ENCODE results near the gene MAGEB2.

MAGEB2 gene

GRCh38 chrX:30220661-30221060 is 5.3 kb downstream of the MAGEB2 start:
- Histone ChIP-seq H3K4me3 (ENCODE audit: low read depth in 1 of 2, low read length in 2 of 2) (no peak overlapping the region), H3K4me1 (ENCODE audit: control insufficient read depth in 1 of 2, insufficient read depth in 2 of 2, low read length in 2 of 2) (no peaks in the 10 kb centered on the region), H3K36me3 (ENCODE audit: control insufficient read depth in 1 of 2, insufficient read depth in 2 of 2, low read length in 2 of 2) (no peaks in the 10 kb centered on the region), H3K27me3 (ENCODE audit: control insufficient read depth in 1 of 2, insufficient read depth in 2 of 2, low read length in 2 of 2) (no peaks in the 10 kb centered on the region), H3K9me3 (ENCODE audit: control insufficient read depth in 1 of 2, low read length in 2 of 2) (no peaks in the 10 kb centered on the region), H3K9ac (ENCODE audit: low read depth in 1 of 2, low read length in 2 of 2) (no peak overlapping the region), H3K27ac (ENCODE audit: low read depth, low read length) (no peak overlapping the region)

- Histone ChIP-seq H3K4me1 (ENCODE audit: control insufficient read depth in 1 of 2, insufficient read depth in 2 of 2, low read length in 2 of 2) (no peaks in the 10 kb centered on the region), H3K36me3 (ENCODE audit: control insufficient read depth in 1 of 2, insufficient read depth in 2 of 2, low read length in 2 of 2) (no peaks in the 10 kb centered on the region)
These were observed 9.2 kb downstream of the MAGEB2 start for GRCh38 chrX:30224536-30224935.

GRCh38 chrX:30228526-30228925 is 13.2 kb downstream of the MAGEB2 start:
- Histone ChIP-seq H3K4me1 (ENCODE audit: control insufficient read depth in 1 of 2, insufficient read depth in 2 of 2, low read length in 2 of 2) (no peaks in the 10 kb centered on the region), H3K27ac (ENCODE audit: low read depth, low read length) (no peak overlapping the region), H3K9ac (ENCODE audit: low read depth in 1 of 2, low read length in 2 of 2) (no peak overlapping the region), H3K9me3 (ENCODE audit: control insufficient read depth in 1 of 2, low read length in 2 of 2) (no peaks in the 10 kb centered on the region), H3K4me3 (ENCODE audit: low read depth in 1 of 2, low read length in 2 of 2) (no peak overlapping the region), H3K36me3 (ENCODE audit: control insufficient read depth in 1 of 2, insufficient read depth in 2 of 2, low read length in 2 of 2) (no peaks in the 10 kb centered on the region), H3K27me3 (ENCODE audit: control insufficient read depth in 1 of 2, insufficient read depth in 2 of 2, low read length in 2 of 2) (no peaks in the 10 kb centered on the region)

More at GRCh38 chrX:30224536-30224935, 9.2 kb downstream of the MAGEB2 start:
- Histone ChIP-seq H3K27ac (ENCODE audit: low read depth, low read length) (no peak overlapping the region), H3K27me3 (ENCODE audit: control insufficient read depth in 1 of 2, insufficient read depth in 2 of 2, low read length in 2 of 2) (no peaks in the 10 kb centered on the region), H3K9ac (ENCODE audit: low read depth in 1 of 2, low read length in 2 of 2) (no peak overlapping the region), H3K9me3 (ENCODE audit: control insufficient read depth in 1 of 2, low read length in 2 of 2) (no peaks in the 10 kb centered on the region), H3K4me3 (ENCODE audit: low read depth in 1 of 2, low read length in 2 of 2) (no peak overlapping the region)

GRCh38 chrX:30230395-30230794 is 15.0 kb downstream of the MAGEB2 start, which contains the start of gene MAGEB3:
TSS of gene MAGEB3 (plus strand) at chrX:30230657. CDS start at chrX:30235925, 5,268 bp downstream.
- H3K9ac ChIP-seq (ENCODE audit: low read depth in 1 of 2, low read length in 2 of 2), result no peak within 1 kb of the TSS
- no peaks in the 10 kb centered on the region for H3K36me3 ChIP-seq (ENCODE audit: control insufficient read depth in 1 of 2, insufficient read depth in 2 of 2, low read length in 2 of 2)
- no peaks in the 10 kb centered on the region for H3K9me3 ChIP-seq (ENCODE audit: control insufficient read depth in 1 of 2, low read length in 2 of 2)
- no peaks in the 10 kb centered on the region for H3K27me3 ChIP-seq (ENCODE audit: control insufficient read depth in 1 of 2, insufficient read depth in 2 of 2, low read length in 2 of 2)
- H3K4me3 ChIP-seq (ENCODE audit: low read depth in 1 of 2, low read length in 2 of 2), result no peak within 1 kb of the TSS
- no peaks in the 10 kb centered on the region for H3K4me1 ChIP-seq (ENCODE audit: control insufficient read depth in 1 of 2, insufficient read depth in 2 of 2, low read length in 2 of 2)
- no peak within 1 kb of the TSS for H3K27ac ChIP-seq (ENCODE audit: low read depth, low read length)

- H3K36me3 ChIP-seq (ENCODE audit: control insufficient read depth in 1 of 2, insufficient read depth in 2 of 2, low read length in 2 of 2), result no peaks in the 10 kb centered on the region
- no peak within 1 kb of the TSS for H3K27ac ChIP-seq (ENCODE audit: low read depth, low read length)
- H3K9ac ChIP-seq (ENCODE audit: low read depth in 1 of 2, low read length in 2 of 2), result no peak within 1 kb of the TSS
- H3K9me3 ChIP-seq (ENCODE audit: control insufficient read depth in 1 of 2, low read length in 2 of 2), result no peaks in the 10 kb centered on the region
- no peaks in the 10 kb centered on the region for H3K27me3 ChIP-seq (ENCODE audit: control insufficient read depth in 1 of 2, insufficient read depth in 2 of 2, low read length in 2 of 2)
- H3K4me1 ChIP-seq (ENCODE audit: control insufficient read depth in 1 of 2, insufficient read depth in 2 of 2, low read length in 2 of 2), result no peaks in the 10 kb centered on the region
- no peak within 1 kb of the TSS for H3K4me3 ChIP-seq (ENCODE audit: low read depth in 1 of 2, low read length in 2 of 2)
These were observed 26.5 kb downstream of the MAGEB2 start, which contains the start of gene MAGEB4 for GRCh38 chrX:30241724-30242415. TSS of gene MAGEB4 (plus strand) at chrX:30242000. CDS start at chrX:30242136, 136 bp downstream.

GRCh38 chrX:30246769-30247489 is 31.6 kb downstream of the MAGEB2 start, which contains the start of gene MAGEB1:
TSS of gene MAGEB1 (plus strand) at chrX:30247146. CDS start at chrX:30250494, 3,348 bp downstream.
- H3K4me3 ChIP-seq (ENCODE audit: low read depth in 1 of 2, low read length in 2 of 2), result no peak within 1 kb of the TSS
- no peaks in the 10 kb centered on the region for H3K27me3 ChIP-seq (ENCODE audit: control insufficient read depth in 1 of 2, insufficient read depth in 2 of 2, low read length in 2 of 2)
- H3K9me3 ChIP-seq (ENCODE audit: control insufficient read depth in 1 of 2, low read length in 2 of 2), result no peaks in the 10 kb centered on the region
- H3K4me1 ChIP-seq (ENCODE audit: control insufficient read depth in 1 of 2, insufficient read depth in 2 of 2, low read length in 2 of 2), result no peaks in the 10 kb centered on the region
- no peaks in the 10 kb centered on the region for H3K36me3 ChIP-seq (ENCODE audit: control insufficient read depth in 1 of 2, insufficient read depth in 2 of 2, low read length in 2 of 2)
- no peak within 1 kb of the TSS for H3K9ac ChIP-seq (ENCODE audit: low read depth in 1 of 2, low read length in 2 of 2)
- no peak within 1 kb of the TSS for H3K27ac ChIP-seq (ENCODE audit: low read depth, low read length)

- Histone ChIP-seq H3K27ac (ENCODE audit: low read depth, low read length) (no peak overlapping the region), H3K36me3 (ENCODE audit: control insufficient read depth in 1 of 2, insufficient read depth in 2 of 2, low read length in 2 of 2) (no peaks in the 10 kb centered on the region), H3K4me3 (ENCODE audit: low read depth in 1 of 2, low read length in 2 of 2) (no peak overlapping the region), H3K9ac (ENCODE audit: low read depth in 1 of 2, low read length in 2 of 2) (no peak overlapping the region), H3K27me3 (ENCODE audit: control insufficient read depth in 1 of 2, insufficient read depth in 2 of 2, low read length in 2 of 2) (no peaks in the 10 kb centered on the region), H3K4me1 (ENCODE audit: control insufficient read depth in 1 of 2, insufficient read depth in 2 of 2, low read length in 2 of 2) (no peaks in the 10 kb centered on the region), H3K9me3 (ENCODE audit: control insufficient read depth in 1 of 2, low read length in 2 of 2) (no peaks in the 10 kb centered on the region)
These were observed 33.5 kb downstream of the MAGEB2 start for GRCh38 chrX:30248854-30249253.

GRCh38 chrX:30253257-30253656 is 37.9 kb downstream of the MAGEB2 start:
- no peaks in the 10 kb centered on the region for H3K27me3 ChIP-seq (ENCODE audit: control insufficient read depth in 1 of 2, insufficient read depth in 2 of 2, low read length in 2 of 2)
- no peaks in the 10 kb centered on the region for H3K36me3 ChIP-seq (ENCODE audit: control insufficient read depth in 1 of 2, insufficient read depth in 2 of 2, low read length in 2 of 2)
- no peak overlapping the region for H3K4me3 ChIP-seq (ENCODE audit: low read depth in 1 of 2, low read length in 2 of 2)
- H3K9ac ChIP-seq (ENCODE audit: low read depth in 1 of 2, low read length in 2 of 2), result no peak overlapping the region
- H3K27ac ChIP-seq (ENCODE audit: low read depth, low read length), result no peak overlapping the region
- no peaks in the 10 kb centered on the region for H3K4me1 ChIP-seq (ENCODE audit: control insufficient read depth in 1 of 2, insufficient read depth in 2 of 2, low read length in 2 of 2)
- no peaks in the 10 kb centered on the region for H3K9me3 ChIP-seq (ENCODE audit: control insufficient read depth in 1 of 2, low read length in 2 of 2)

- no peak overlapping the region for H3K4me3 ChIP-seq (ENCODE audit: low read depth in 1 of 2, low read length in 2 of 2)
- H3K27me3 ChIP-seq (ENCODE audit: control insufficient read depth in 1 of 2, insufficient read depth in 2 of 2, low read length in 2 of 2), result no peaks in the 10 kb centered on the region
- no peak overlapping the region for H3K9ac ChIP-seq (ENCODE audit: low read depth in 1 of 2, low read length in 2 of 2)
- no peak overlapping the region for H3K27ac ChIP-seq (ENCODE audit: low read depth, low read length)
- H3K4me1 ChIP-seq (ENCODE audit: control insufficient read depth in 1 of 2, insufficient read depth in 2 of 2, low read length in 2 of 2), result no peaks in the 10 kb centered on the region
- H3K36me3 ChIP-seq (ENCODE audit: control insufficient read depth in 1 of 2, insufficient read depth in 2 of 2, low read length in 2 of 2), result no peaks in the 10 kb centered on the region
- no peaks in the 10 kb centered on the region for H3K9me3 ChIP-seq (ENCODE audit: control insufficient read depth in 1 of 2, low read length in 2 of 2)
These were observed 44.6 kb downstream of the MAGEB2 start for GRCh38 chrX:30259927-30260326.

- H3K27me3 ChIP-seq (ENCODE audit: control insufficient read depth in 1 of 2, insufficient read depth in 2 of 2, low read length in 2 of 2), result no peaks in the 10 kb centered on the region
- H3K4me1 ChIP-seq (ENCODE audit: control insufficient read depth in 1 of 2, insufficient read depth in 2 of 2, low read length in 2 of 2), result no peaks in the 10 kb centered on the region
These were observed 45.6 kb downstream of the MAGEB2 start for GRCh38 chrX:30261012-30261411.

More at GRCh38 chrX:30261012-30261411, 45.6 kb downstream of the MAGEB2 start:
- no peaks in the 10 kb centered on the region for H3K36me3 ChIP-seq (ENCODE audit: control insufficient read depth in 1 of 2, insufficient read depth in 2 of 2, low read length in 2 of 2)
- H3K9me3 ChIP-seq (ENCODE audit: control insufficient read depth in 1 of 2, low read length in 2 of 2), result no peaks in the 10 kb centered on the region
- no peak overlapping the region for H3K4me3 ChIP-seq (ENCODE audit: low read depth in 1 of 2, low read length in 2 of 2)
- no peak overlapping the region for H3K9ac ChIP-seq (ENCODE audit: low read depth in 1 of 2, low read length in 2 of 2)
- no peak overlapping the region for H3K27ac ChIP-seq (ENCODE audit: low read depth, low read length)
